ENCODE data around the gene SNIP1.
"Not testable (repeated sequence)": the region's sequence is repeated elsewhere in the genome, so short reads cannot be mapped to it uniquely, and the experiment has no call there.

The SNIP1 gene

GRCh38 chr1:37574834-37575480, 20.9 kb upstream of the SNIP1 start:
- H3K27ac ChIP-seq (ENCODE audit: low read depth, low read length, severe bottlenecking), result no peak overlapping the region
- no peak overlapping the region for H3K4me3 ChIP-seq (ENCODE audit: extremely low read depth, insufficient read depth, low read length, poor library complexity, severe bottlenecking)
- H3K36me3 ChIP-seq (ENCODE audit: control insufficient read depth, insufficient read depth, low read length), result peaks cover 96% of the 10 kb centered on the region
- no peaks in the 10 kb centered on the region for H3K9me3 ChIP-seq (ENCODE audit: control insufficient read depth, low read length)
- no peaks in the 10 kb centered on the region for H3K4me1 ChIP-seq (ENCODE audit: control insufficient read depth, insufficient read depth, low read length, poor library complexity, severe bottlenecking)
- WGBS, 2 experiments (ENCODE audit: insufficient coverage in 2 of 2), result 100% methylated on average over 2 to 3 of the region's 7 CpGs

- H3K9me3 ChIP-seq (ENCODE audit: control insufficient read depth, low read length), result no peaks in the 10 kb centered on the region
- H3K36me3 ChIP-seq (ENCODE audit: control insufficient read depth, insufficient read depth, low read length), result peaks cover 99% of the 10 kb centered on the region
- 50 to 100% methylated on average over 1 of the region's 3 CpGs for WGBS, 2 experiments (ENCODE audit: insufficient coverage in 2 of 2)
- no peaks in the 10 kb centered on the region for H3K4me1 ChIP-seq (ENCODE audit: control insufficient read depth, insufficient read depth, low read length, poor library complexity, severe bottlenecking)
- no peak overlapping the region for H3K4me3 ChIP-seq (ENCODE audit: extremely low read depth, insufficient read depth, low read length, poor library complexity, severe bottlenecking)
- no peak overlapping the region for H3K27ac ChIP-seq (ENCODE audit: low read depth, low read length, severe bottlenecking)
Measured at GRCh38 chr1:37570528-37571334, 16.6 kb upstream of the SNIP1 start.

GRCh38 chr1:37567023-37567422, 12.9 kb upstream of the SNIP1 start:
- Histone ChIP-seq H3K36me3 (ENCODE audit: control insufficient read depth, insufficient read depth, low read length) (peaks cover 87% of the 10 kb centered on the region), H3K4me1 (ENCODE audit: control insufficient read depth, insufficient read depth, low read length, poor library complexity, severe bottlenecking) (no peaks in the 10 kb centered on the region), H3K9me3 (ENCODE audit: control insufficient read depth, low read length) (no peaks in the 10 kb centered on the region), H3K4me3 (ENCODE audit: extremely low read depth, insufficient read depth, low read length, poor library complexity, severe bottlenecking) (no peak overlapping the region), H3K27ac (ENCODE audit: low read depth, low read length, severe bottlenecking) (no peak overlapping the region)
- 86 to 90% methylated on average over 2 to 3 of the region's 3 CpGs for WGBS, 2 experiments (ENCODE audit: insufficient coverage in 2 of 2)

- no peak overlapping the region for H3K27ac ChIP-seq (ENCODE audit: low read depth, low read length, severe bottlenecking)
- H3K36me3 ChIP-seq (ENCODE audit: control insufficient read depth, insufficient read depth, low read length), result peaks cover 69% of the 10 kb centered on the region
- H3K4me3 ChIP-seq (ENCODE audit: extremely low read depth, insufficient read depth, low read length, poor library complexity, severe bottlenecking), result no peak overlapping the region
- no peaks in the 10 kb centered on the region for H3K9me3 ChIP-seq (ENCODE audit: control insufficient read depth, low read length)
- H3K4me1 ChIP-seq (ENCODE audit: control insufficient read depth, insufficient read depth, low read length, poor library complexity, severe bottlenecking), result no peaks in the 10 kb centered on the region
Measured at GRCh38 chr1:37564892-37565291, 10.8 kb upstream of the SNIP1 start.

- H3K4me3 ChIP-seq (ENCODE audit: extremely low read depth, insufficient read depth, low read length, poor library complexity, severe bottlenecking), result no peak overlapping the region
- no peak overlapping the region for H3K27ac ChIP-seq (ENCODE audit: low read depth, low read length, severe bottlenecking)
- WGBS, 2 experiments (ENCODE audit: insufficient coverage in 2 of 2), result 67 to 91% methylated on average over 1 of the region's 1 CpG
- no peaks in the 10 kb centered on the region for H3K9me3 ChIP-seq (ENCODE audit: control insufficient read depth, low read length)
- peaks cover 50% of the 10 kb centered on the region for H3K36me3 ChIP-seq (ENCODE audit: control insufficient read depth, insufficient read depth, low read length)
- no peaks in the 10 kb centered on the region for H3K4me1 ChIP-seq (ENCODE audit: control insufficient read depth, insufficient read depth, low read length, poor library complexity, severe bottlenecking)
Measured at GRCh38 chr1:37562984-37563383, 8.9 kb upstream of the SNIP1 start.

GRCh38 chr1:37561133-37562132, 7.3 kb upstream of the SNIP1 start:
- H3K9me3 ChIP-seq (ENCODE audit: control insufficient read depth, low read length), result no peaks in the 10 kb centered on the region
- no peak overlapping the region for H3K4me3 ChIP-seq (ENCODE audit: extremely low read depth, insufficient read depth, low read length, poor library complexity, severe bottlenecking)
- peaks cover 3% of the 10 kb centered on the region for H3K4me1 ChIP-seq (ENCODE audit: control insufficient read depth, insufficient read depth, low read length, poor library complexity, severe bottlenecking)
- H3K27ac ChIP-seq (ENCODE audit: low read depth, low read length, severe bottlenecking), result no peak overlapping the region
- peaks cover 35% of the 10 kb centered on the region for H3K36me3 ChIP-seq (ENCODE audit: control insufficient read depth, insufficient read depth, low read length)
- WGBS, 2 experiments (ENCODE audit: insufficient coverage in 2 of 2), result 88 to 95% methylated on average over 19 of the region's 21 CpGs

- 90 to 93% methylated on average over 8 to 9 of the region's 10 CpGs for WGBS, 2 experiments (ENCODE audit: insufficient coverage in 2 of 2)
- Histone ChIP-seq H3K9me3 (ENCODE audit: control insufficient read depth, low read length) (no peaks in the 10 kb centered on the region), H3K36me3 (ENCODE audit: control insufficient read depth, insufficient read depth, low read length) (peaks cover 26% of the 10 kb centered on the region), H3K4me3 (ENCODE audit: extremely low read depth, insufficient read depth, low read length, poor library complexity, severe bottlenecking) (no peak overlapping the region), H3K4me1 (ENCODE audit: control insufficient read depth, insufficient read depth, low read length, poor library complexity, severe bottlenecking) (peaks cover 3% of the 10 kb centered on the region), H3K27ac (ENCODE audit: low read depth, low read length, severe bottlenecking) (no peak overlapping the region)
Measured at GRCh38 chr1:37560401-37561132, 6.5 kb upstream of the SNIP1 start.

GRCh38 chr1:37559957-37560379, 5.9 kb upstream of the SNIP1 start:
- not testable (repeated sequence) for H3K4me1 ChIP-seq (ENCODE audit: control insufficient read depth, insufficient read depth, low read length, poor library complexity, severe bottlenecking)
- 80 to 84% methylated on average over 10 to 12 of the region's 12 CpGs for WGBS, 2 experiments (ENCODE audit: insufficient coverage in 2 of 2)

GRCh38 chr1:37559080-37559479, 5.0 kb upstream of the SNIP1 start:
- Histone ChIP-seq H3K4me3 (ENCODE audit: extremely low read depth, insufficient read depth, low read length, poor library complexity, severe bottlenecking) (no peak overlapping the region), H3K36me3 (ENCODE audit: control insufficient read depth, insufficient read depth, low read length) (peaks cover 16% of the 10 kb centered on the region), H3K4me1 (ENCODE audit: control insufficient read depth, insufficient read depth, low read length, poor library complexity, severe bottlenecking) (peaks cover 3% of the 10 kb centered on the region), H3K9me3 (ENCODE audit: control insufficient read depth, low read length) (peaks cover 8% of the 10 kb centered on the region), H3K27ac (ENCODE audit: low read depth, low read length, severe bottlenecking) (no peak overlapping the region)
- WGBS, 2 experiments (ENCODE audit: insufficient coverage in 2 of 2), result 73 to 94% methylated on average over 3 to 6 of the region's 7 CpGs

More at GRCh38 chr1:37559957-37560379, 5.9 kb upstream of the SNIP1 start:
- not testable (repeated sequence) for H3K27ac ChIP-seq (ENCODE audit: low read depth, low read length, severe bottlenecking); H3K9me3 ChIP-seq (ENCODE audit: control insufficient read depth, low read length); H3K4me3 ChIP-seq (ENCODE audit: extremely low read depth, insufficient read depth, low read length, poor library complexity, severe bottlenecking)
- peaks cover 21% of the 10 kb centered on the region for H3K36me3 ChIP-seq (ENCODE audit: control insufficient read depth, insufficient read depth, low read length)

- Histone ChIP-seq H3K36me3 (ENCODE audit: control insufficient read depth, insufficient read depth, low read length) (peaks cover 16% of the 10 kb centered on the region), H3K9me3 (ENCODE audit: control insufficient read depth, low read length) (peaks cover 8% of the 10 kb centered on the region), H3K27ac (ENCODE audit: low read depth, low read length, severe bottlenecking) (no peak overlapping the region), H3K4me1 (ENCODE audit: control insufficient read depth, insufficient read depth, low read length, poor library complexity, severe bottlenecking) (peaks cover 3% of the 10 kb centered on the region), H3K4me3 (ENCODE audit: extremely low read depth, insufficient read depth, low read length, poor library complexity, severe bottlenecking) (no peak overlapping the region)
- WGBS, 2 experiments (ENCODE audit: insufficient coverage in 2 of 2), result 88 to 93% methylated on average over 1 of the region's 1 CpG
Measured at GRCh38 chr1:37558411-37558810, 4.3 kb upstream of the SNIP1 start.

Data from mesodermal cell (in vitro differentiated cells).